Fibroblast of lung (primary cell): ENCODE results near the gene SPATA16.

Experiments used
- EZH2 ChIP-seq: IDR thresholded peaks from 2 replicates; pipeline ENCODE4 v1.5.1; 2012; ENCODE audit warnings: low read length, control low read depth, mild to moderate bottlenecking; ENCODE audit errors: missing control alignments
- TF ChIP-seq, protein P1 (sequence below), 2 donors: IDR thresholded peaks in 1 of 2; conservative IDR thresholded peaks in 1 of 2; 1 replicate in 1 of 2; 2 replicates in 1 of 2; pipeline ENCODE4 v1.5.1; 2011 to 2012; ENCODE audit warnings: low read length in 2 of 2, control low read depth in 1 of 2, inconsistent platforms in 1 of 2, low read depth in 1 of 2, mild to moderate bottlenecking in 1 of 2

DNA sequence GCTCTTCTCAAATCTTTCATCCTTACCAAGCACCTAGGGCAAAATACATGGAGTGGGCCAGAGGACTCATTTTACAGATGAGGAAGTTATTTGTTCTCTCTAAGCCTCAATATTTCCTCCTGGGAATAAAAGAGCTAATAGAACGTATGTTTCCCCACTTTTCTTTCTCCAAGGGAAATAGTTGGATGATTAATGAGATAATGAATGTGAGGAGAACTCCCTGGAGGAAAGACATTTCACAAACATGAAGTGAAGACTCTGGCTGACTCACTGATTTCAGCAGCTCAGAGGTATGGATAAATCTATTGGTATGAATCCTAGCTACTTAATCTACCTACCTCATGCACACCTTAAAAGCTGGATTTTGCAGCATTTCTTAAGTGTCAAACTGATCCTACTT lies 292.1 kb downstream of the SPATA16 start:
- TF ChIP-seq, protein P1, sequence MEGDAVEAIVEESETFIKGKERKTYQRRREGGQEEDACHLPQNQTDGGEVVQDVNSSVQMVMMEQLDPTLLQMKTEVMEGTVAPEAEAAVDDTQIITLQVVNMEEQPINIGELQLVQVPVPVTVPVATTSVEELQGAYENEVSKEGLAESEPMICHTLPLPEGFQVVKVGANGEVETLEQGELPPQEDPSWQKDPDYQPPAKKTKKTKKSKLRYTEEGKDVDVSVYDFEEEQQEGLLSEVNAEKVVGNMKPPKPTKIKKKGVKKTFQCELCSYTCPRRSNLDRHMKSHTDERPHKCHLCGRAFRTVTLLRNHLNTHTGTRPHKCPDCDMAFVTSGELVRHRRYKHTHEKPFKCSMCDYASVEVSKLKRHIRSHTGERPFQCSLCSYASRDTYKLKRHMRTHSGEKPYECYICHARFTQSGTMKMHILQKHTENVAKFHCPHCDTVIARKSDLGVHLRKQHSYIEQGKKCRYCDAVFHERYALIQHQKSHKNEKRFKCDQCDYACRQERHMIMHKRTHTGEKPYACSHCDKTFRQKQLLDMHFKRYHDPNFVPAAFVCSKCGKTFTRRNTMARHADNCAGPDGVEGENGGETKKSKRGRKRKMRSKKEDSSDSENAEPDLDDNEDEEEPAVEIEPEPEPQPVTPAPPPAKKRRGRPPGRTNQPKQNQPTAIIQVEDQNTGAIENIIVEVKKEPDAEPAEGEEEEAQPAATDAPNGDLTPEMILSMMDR (conservative IDR thresholded peaks at IDR 0.05 in 1 of 2, IDR thresholded peaks at IDR 0.05 in 1 of 2; ENCODE audit: low read depth in 1 of 2, low read length in 2 of 2) = no peak
- no peak for TF ChIP-seq EZH2
